Lung (tissue), 12 donors: ENCODE measurements around the gene P2RX2. TPM values are rescaled to one million over a fixed set of nuclear protein-coding genes. Genes with fewer than 3 reads are reported as not detected.

Experiments used
- ATAC-seq: fragments of 200-7000 bp; cut with Tn5 transposase; one replicate; pipeline ENCODE4 v1.9.1; 2020; ENCODE audit warnings: moderate number of reproducible peaks; ENCODE audit not compliant: insufficient read depth, low FRiP score
- DNase-seq, 3 donors: peaks; one replicate each; pipeline ENCODE4 v3.0.0-alpha.2; 2013 to 2017
- H3K27ac ChIP-seq, 2 donors: one replicate each; pipeline ENCODE4 v1.5.1; 2013; ENCODE audit warnings: mild to moderate bottlenecking in 2 of 2, moderate library complexity in 2 of 2, control low read depth in 1 of 2, inconsistent platforms in 1 of 2, low read depth in 1 of 2, low read length in 1 of 2
- H3K27me3 ChIP-seq, 3 donors: one replicate each; pipeline ENCODE4 v1.5.1; 2013; ENCODE audit warnings: low read length in 2 of 3; ENCODE audit not compliant: control insufficient read depth in 3 of 3, insufficient read depth in 3 of 3
- H3K36me3 ChIP-seq, 4 donors: one replicate each; pipeline ENCODE4 v1.5.1; 2013; ENCODE audit warnings: low read length in 4 of 4, mild to moderate bottlenecking in 1 of 4, moderate library complexity in 1 of 4; ENCODE audit not compliant: control insufficient read depth in 4 of 4, insufficient read depth in 4 of 4
- H3K4me1 ChIP-seq, 5 donors: one replicate each; pipeline ENCODE4 v1.5.1; 2013; ENCODE audit warnings: low read length in 5 of 5, mild to moderate bottlenecking in 2 of 5, moderate library complexity in 1 of 5; ENCODE audit not compliant: control insufficient read depth in 5 of 5, insufficient read depth in 5 of 5
- H3K4me3 ChIP-seq: one replicate; pipeline ENCODE4 v1.5.1; 2013; ENCODE audit warnings: mild to moderate bottlenecking, control low read depth, moderate library complexity
- H3K9ac ChIP-seq, 2 donors: one replicate each; pipeline ENCODE4 v1.5.1; 2013; ENCODE audit warnings: low read length in 2 of 2, control low read depth in 1 of 2; ENCODE audit not compliant: insufficient read depth in 1 of 2
- H3K9me3 ChIP-seq, 4 donors: one replicate each; pipeline ENCODE4 v1.5.1; 2013; ENCODE audit warnings: low read length in 3 of 4, mild to moderate bottlenecking in 1 of 4, moderate library complexity in 1 of 4; ENCODE audit not compliant: control insufficient read depth in 4 of 4, insufficient read depth in 3 of 4
- WGBS, 2 donors: extraction: QIAGEN DNeasy Blood & Tissue Kit; methylation state at CpG; one replicate each; pipeline ENCODE4 v1.1.7; 2013; 5-methylcytosine and 5-hydroxymethylcytosine counted together
- polyA plus RNA-seq, 2 donors: library from polyadenylated mRNA; stranded (reverse); fragments of 200-250 nt; gene quantifications; one replicate each; pipeline ENCODE4 v1.2.1, GENCODE V29; 2013
- total RNA-seq, 2 donors: library from RNA; depleted of rRNA in 1 of 2; stranded (reverse); fragments of >200 nt in 1 of 2; gene quantifications; one replicate each; pipeline ENCODE4 v1.2.1, GENCODE V29; 2014 to 2021
- TF ChIP-seq, protein P1 (sequence below): IDR thresholded peaks from 2 replicates; pipeline ENCODE4 v1.5.1; 2012; ENCODE audit warnings: mild to moderate bottlenecking; ENCODE audit errors: control extremely low read depth, extremely low read depth
- donor health status: control.
- donor health status: control.
- donor health status: Bipolar disorder and iron deficiency.
- donor health status: healthy.
- donor health status: DM: yes; HTN: yes; CAD: no.

P2RX2 gene
- total and polyA plus RNA-seq, 4 donors = 0.05 to 3.4 (median 0.90) TPM

DNA sequence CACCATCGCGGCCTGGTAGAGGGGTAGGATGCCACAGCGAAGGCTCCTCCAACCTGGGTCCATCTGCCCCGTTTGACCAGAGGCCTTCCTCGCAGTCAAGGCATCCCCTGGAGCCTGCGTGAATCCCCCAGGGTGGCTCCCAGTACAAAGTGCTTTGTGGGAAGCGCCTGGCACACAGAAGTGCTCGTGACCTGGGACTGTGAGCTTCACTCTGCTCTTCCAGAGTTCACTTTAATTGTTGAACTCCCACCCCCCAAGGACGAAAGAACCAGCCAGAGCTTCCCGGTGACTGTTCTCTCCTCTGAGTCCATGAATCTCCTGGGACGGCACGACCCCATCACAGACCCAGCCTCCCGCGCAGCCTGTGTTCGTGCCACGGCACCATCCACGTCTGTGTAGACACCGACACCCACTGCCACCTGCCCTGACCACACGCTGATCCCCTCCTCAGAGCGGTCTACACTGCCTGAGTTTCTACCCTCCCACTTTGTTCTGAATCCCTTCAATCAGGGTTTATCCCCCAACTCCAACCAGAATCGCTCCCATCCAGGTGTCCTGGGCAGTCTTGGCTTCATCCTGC, 15.9 kb downstream of the P2RX2 start:
- Histone ChIP-seq H3K27ac (no peak overlapping the region), H3K36me3 (peaks cover 10 to 60% (median 52%) of the 10 kb centered on the region in 4 donors), H3K9ac (no peak overlapping the region), H3K9me3 (no peaks in the 10 kb centered on the region), H3K4me1 (no peaks in the 10 kb centered on the region), H3K27me3 (no peaks in the 10 kb centered on the region), H3K4me3 (no peak overlapping the region)
- ATAC-seq (no peak), DNase-seq (no peak)
- TF ChIP-seq, protein P1, sequence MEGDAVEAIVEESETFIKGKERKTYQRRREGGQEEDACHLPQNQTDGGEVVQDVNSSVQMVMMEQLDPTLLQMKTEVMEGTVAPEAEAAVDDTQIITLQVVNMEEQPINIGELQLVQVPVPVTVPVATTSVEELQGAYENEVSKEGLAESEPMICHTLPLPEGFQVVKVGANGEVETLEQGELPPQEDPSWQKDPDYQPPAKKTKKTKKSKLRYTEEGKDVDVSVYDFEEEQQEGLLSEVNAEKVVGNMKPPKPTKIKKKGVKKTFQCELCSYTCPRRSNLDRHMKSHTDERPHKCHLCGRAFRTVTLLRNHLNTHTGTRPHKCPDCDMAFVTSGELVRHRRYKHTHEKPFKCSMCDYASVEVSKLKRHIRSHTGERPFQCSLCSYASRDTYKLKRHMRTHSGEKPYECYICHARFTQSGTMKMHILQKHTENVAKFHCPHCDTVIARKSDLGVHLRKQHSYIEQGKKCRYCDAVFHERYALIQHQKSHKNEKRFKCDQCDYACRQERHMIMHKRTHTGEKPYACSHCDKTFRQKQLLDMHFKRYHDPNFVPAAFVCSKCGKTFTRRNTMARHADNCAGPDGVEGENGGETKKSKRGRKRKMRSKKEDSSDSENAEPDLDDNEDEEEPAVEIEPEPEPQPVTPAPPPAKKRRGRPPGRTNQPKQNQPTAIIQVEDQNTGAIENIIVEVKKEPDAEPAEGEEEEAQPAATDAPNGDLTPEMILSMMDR = no peak
- 97% methylated on average over 21 of the region's 21 CpGs for WGBS, 2 donors

DNA sequence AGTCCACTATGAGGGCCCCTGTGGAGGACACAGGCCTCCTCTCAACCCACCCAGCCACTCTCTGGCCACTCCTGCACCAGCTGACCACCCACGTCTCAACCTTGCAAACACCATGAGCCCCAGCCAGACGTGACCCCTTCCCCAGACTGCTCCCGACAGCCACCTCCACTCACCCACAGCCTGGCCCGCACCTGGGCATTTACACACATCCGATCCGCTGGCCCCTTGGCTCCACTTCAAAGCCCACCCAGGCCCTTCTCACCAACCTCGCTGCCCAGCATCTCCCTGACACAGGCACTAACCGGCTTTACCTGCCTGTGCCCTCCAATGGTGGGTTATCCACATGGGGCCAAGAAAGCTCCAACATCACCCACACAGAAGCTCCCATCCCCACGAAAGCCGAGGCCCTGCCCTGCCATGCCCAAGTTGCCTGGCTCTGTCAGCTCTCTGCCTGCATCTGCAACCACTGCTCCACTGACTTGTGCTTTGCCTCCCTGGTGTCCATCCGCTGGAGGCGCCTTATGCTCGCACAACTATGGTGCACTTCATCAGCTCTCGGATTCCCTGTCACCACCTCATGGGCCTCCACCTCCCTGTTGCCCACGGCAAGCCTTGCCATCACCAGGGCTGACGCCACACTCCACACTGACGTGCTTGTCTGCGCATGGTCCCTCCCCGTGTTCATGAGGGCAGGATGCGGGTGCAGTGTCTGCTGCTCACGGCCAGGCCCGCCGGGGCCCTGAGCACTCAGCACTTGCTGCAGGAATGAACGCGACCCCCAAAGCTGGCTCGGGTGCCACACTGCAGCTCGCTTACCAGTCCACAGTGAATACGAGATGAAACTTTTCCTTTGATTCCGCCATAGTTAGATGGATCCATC, 16.7 kb downstream of the P2RX2 start:
- ATAC-seq = no peak

DNA sequence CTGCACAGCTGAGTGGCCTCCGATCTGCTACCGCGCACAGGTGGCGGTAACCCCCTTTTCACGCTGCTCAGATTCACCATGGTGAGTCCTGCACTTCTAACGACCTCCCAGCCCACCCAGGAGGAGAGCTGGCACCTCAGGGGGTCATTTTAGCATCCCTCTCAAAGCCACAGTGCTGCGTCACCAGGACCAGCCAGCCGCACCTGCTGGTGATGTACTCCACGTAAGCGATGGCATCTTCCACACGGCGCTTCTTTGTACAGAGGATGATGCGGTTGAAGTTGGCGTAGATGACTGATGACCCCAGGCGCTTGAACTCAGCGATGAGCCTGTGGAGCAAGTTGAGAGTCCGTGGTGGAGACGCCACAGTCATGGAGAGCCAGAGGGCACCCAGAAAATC, 19.2 kb downstream of the P2RX2 start:
- Histone ChIP-seq H3K36me3 (peaks cover 2 to 59% (median 50%) of the 10 kb centered on the region in 4 donors), H3K4me1 (no peaks in the 10 kb centered on the region), H3K27ac (no peak overlapping the region), H3K4me3 (no peak overlapping the region), H3K27me3 (no peaks in the 10 kb centered on the region), H3K9ac (no peak overlapping the region), H3K9me3 (no peaks in the 10 kb centered on the region)
- TF ChIP-seq, protein P1 = no peak
- ATAC-seq (no peak), DNase-seq (no peak)
- WGBS, 2 donors = 88 to 92% methylated on average over 18 of the region's 18 CpGs

More for the DNA sequence above, 16.7 kb downstream of the P2RX2 start:
- H3K27me3 ChIP-seq = no peaks in the 10 kb centered on the region
- H3K4me1 ChIP-seq = no peaks in the 10 kb centered on the region
- 93% methylated on average over 29 of the region's 29 CpGs for WGBS, 2 donors
- no peak overlapping the region for H3K9ac ChIP-seq
- TF ChIP-seq, protein P1 = no peak
- no peak overlapping the region for H3K27ac ChIP-seq
- no peak overlapping the region for H3K4me3 ChIP-seq
- no peak for DNase-seq
- peaks cover 7 to 57% (median 53%) of the 10 kb centered on the region in 4 donors for H3K36me3 ChIP-seq
- no peaks in the 10 kb centered on the region for H3K9me3 ChIP-seq
